Smooth muscle cell (in vitro differentiated cells): Measurements from ENCODE around the gene CD300H. TPM values are rescaled to one million over a fixed set of nuclear protein-coding genes. Genes with fewer than 3 reads are reported as not detected.

Source experiments
- DNase-seq: peaks from one replicate; lab custom pipeline; 2025; ENCODE audit not compliant: unreplicated experiment; lab: John Stamatoyannopoulos, UW
- H2AFZ ChIP-seq: fragments of 200-600 bp; sonication (generic); 2 replicates; pipeline ENCODE4 v1.6.0; 2016; ENCODE audit warnings: antibody characterized with exemption, low read depth, mild to moderate bottlenecking
- H3F3A ChIP-seq: fragments of 200-600 bp; sonication (generic); 2 replicates; pipeline ENCODE4 v1.6.0; 2017; ENCODE audit warnings: antibody characterized with exemption, low read depth
- H3K27ac ChIP-seq: fragments of 200-600 bp; sonication (generic); 2 replicates; pipeline ENCODE4 v1.5.1; 2016; ENCODE audit warnings: low read depth, mild to moderate bottlenecking
- H3K27me3 ChIP-seq: fragments of 200-600 bp; sonication (generic); 2 replicates; pipeline ENCODE4 v1.6.1; 2016; ENCODE audit warnings: low read depth, mild to moderate bottlenecking
- H3K36me3 ChIP-seq: fragments of 200-600 bp; sonication (generic); 2 replicates; pipeline ENCODE4 v1.5.1; 2016; ENCODE audit warnings: low read depth
- H3K4me1 ChIP-seq: fragments of 200-600 bp; sonication (generic); 2 replicates; pipeline ENCODE4 v1.5.1; 2016; ENCODE audit warnings: low read depth
- H3K4me2 ChIP-seq: fragments of 200-600 bp; sonication (generic); 2 replicates; pipeline ENCODE4 v1.6.0; 2016; ENCODE audit warnings: mild to moderate bottlenecking
- H3K4me3 ChIP-seq: fragments of 200-600 bp; sonication (generic); 2 replicates; pipeline ENCODE4 v1.5.1; 2016; ENCODE audit warnings: mild to moderate bottlenecking
- H3K79me2 ChIP-seq: fragments of 200-600 bp; sonication (generic); 2 replicates; pipeline ENCODE4 v1.6.0; 2016; ENCODE audit warnings: low read depth, mild to moderate bottlenecking
- H3K9ac ChIP-seq: fragments of 200-600 bp; sonication (generic); 2 replicates; pipeline ENCODE4 v1.6.0; 2016; ENCODE audit warnings: low read depth
- H3K9me3 ChIP-seq: fragments of 200-600 bp; sonication (generic); replicated peaks from 2 replicates; pipeline ENCODE4 v1.5.1; 2016; ENCODE audit warnings: low read depth
- H4K20me1 ChIP-seq: fragments of 200-600 bp; sonication (generic); 2 replicates; pipeline ENCODE4 v1.6.0; 2016; ENCODE audit warnings: low read depth
- CTCF ChIP-seq: fragments of 200-600 bp; sonication (generic); IDR thresholded peaks from 2 replicates; pipeline ENCODE4 v1.5.1; 2017; ENCODE audit warnings: borderline replicate concordance, mild to moderate bottlenecking, antibody characterized with exemption; ENCODE audit not compliant: insufficient read depth, poor library complexity, severe bottlenecking
- WGBS: methylation state at CpG from one replicate; pipeline ENCODE4 v1.1.7; 2016; ENCODE audit warnings: low lambda C conversion rate; 5-methylcytosine and 5-hydroxymethylcytosine counted together
- polyA plus RNA-seq: library from polyadenylated mRNA; unstranded; fragments of >200 nt; fragmentation: Nextera tagmentation; extraction: Ambion mirVana; gene quantifications from 2 replicates; pipeline ENCODE4 v1.2.1, GENCODE V29; 2016
- total RNA-seq: library from RNA; depleted of rRNA; stranded (reverse); fragments of >200 nt; gene quantifications from 2 replicates; pipeline ENCODE4 v1.2.3, GENCODE V29; 2014

Gene CD300H
- total and polyA plus RNA-seq, 2 experiments from 2014 or later = 0.65 TPM; not detected in 1

DNA sequence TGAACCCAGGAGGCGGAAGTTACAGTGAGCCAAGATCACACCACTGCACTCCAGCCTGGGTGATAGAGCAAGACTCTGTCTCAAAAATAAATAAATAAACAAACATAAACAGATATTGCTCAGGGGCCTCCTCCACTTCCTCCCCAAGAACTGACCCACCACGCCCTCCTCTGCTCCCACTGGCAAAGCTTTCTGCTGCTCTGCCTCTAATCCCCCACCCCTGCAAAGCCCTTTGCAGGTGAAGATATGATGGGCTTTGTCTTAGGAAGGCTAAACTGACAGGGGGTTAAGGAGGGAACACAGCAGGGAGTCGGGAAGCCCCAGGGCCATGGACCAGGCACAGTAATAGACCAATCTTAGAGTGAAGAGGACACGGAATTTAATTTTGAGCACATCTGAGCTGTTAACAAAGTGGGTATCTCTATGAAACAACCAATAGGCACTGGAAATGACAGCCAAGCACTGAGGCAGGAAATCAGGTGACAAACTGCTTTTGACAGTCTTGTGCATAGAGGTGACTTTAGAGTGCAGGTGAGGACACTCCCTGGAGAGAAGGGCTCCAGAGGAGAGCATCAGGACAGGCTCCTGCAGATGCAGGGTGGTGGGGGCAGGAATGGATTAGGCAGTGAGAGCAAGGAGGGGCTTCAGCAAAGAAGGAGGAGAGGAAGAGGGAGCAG, 31.2 kb upstream of the CD300H start:
- no peaks in the 10 kb centered on the region for H3F3A ChIP-seq
- no peaks in the 10 kb centered on the region for H4K20me1 ChIP-seq
- no peak overlapping the region for H3K4me3 ChIP-seq
- H3K36me3 ChIP-seq = no peaks in the 10 kb centered on the region
- no peak overlapping the region for H3K27ac ChIP-seq
- no peaks in the 10 kb centered on the region for H3K9me3 ChIP-seq
- H3K79me2 ChIP-seq = no peaks in the 10 kb centered on the region
- no peak overlapping the region for H3K4me2 ChIP-seq
- H3K4me1 ChIP-seq = no peaks in the 10 kb centered on the region
- DNase-seq = no peak
- H3K9ac ChIP-seq = no peak overlapping the region
- 87% methylated on average over 4 of the region's 4 CpGs for WGBS
- no peak for TF ChIP-seq CTCF
- no peak overlapping the region for H2AFZ ChIP-seq
- no peaks in the 10 kb centered on the region for H3K27me3 ChIP-seq

DNA sequence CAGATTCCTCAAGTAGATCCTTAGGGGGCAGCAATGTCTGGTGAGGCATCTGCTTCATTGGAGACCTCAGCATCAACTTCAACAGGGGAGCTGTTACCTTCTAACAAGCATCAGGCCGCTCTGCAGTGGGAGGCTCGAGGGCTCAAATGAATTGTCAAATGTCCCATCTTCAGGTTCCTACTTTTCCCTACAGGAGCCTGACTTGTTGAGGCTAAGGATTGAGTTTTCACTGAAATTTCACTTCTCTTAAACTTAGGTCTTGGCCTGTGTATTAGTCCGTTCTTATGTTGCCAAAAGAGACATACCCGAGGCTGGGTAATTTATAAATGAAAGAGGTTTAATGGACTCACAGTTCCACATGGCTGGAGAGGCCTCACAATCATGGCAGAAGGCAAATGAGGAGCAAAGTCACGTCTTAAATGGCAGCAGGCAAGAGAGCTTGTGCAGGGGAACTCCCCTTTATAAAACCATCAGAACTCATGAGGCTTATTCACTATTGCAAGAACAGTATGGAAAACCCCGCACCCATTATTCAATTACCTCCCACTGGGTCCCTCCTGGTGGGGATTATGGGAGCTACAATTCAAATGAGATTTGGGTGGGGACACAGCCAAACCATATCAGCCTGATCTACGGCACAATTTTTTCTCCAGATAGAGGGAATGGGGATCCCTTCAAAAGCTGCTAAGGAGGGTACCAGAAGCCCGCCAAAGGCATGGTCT, 29.9 kb upstream of the CD300H start:
- H3K79me2 ChIP-seq = no peaks in the 10 kb centered on the region
- H3K4me1 ChIP-seq = no peaks in the 10 kb centered on the region
- no peaks in the 10 kb centered on the region for H3F3A ChIP-seq
- no peak for TF ChIP-seq CTCF
- no peak for DNase-seq
- no peak overlapping the region for H3K4me3 ChIP-seq
- H3K27ac ChIP-seq = no peak overlapping the region
- H3K9me3 ChIP-seq = no peaks in the 10 kb centered on the region
- no peak overlapping the region for H2AFZ ChIP-seq
- H3K4me2 ChIP-seq = no peak overlapping the region
- no peak overlapping the region for H3K9ac ChIP-seq
- no peaks in the 10 kb centered on the region for H4K20me1 ChIP-seq
- 95% methylated on average over 8 of the region's 8 CpGs for WGBS
- no peaks in the 10 kb centered on the region for H3K27me3 ChIP-seq
- H3K36me3 ChIP-seq = no peaks in the 10 kb centered on the region

GRCh38 chr17:74595037-74595750, 27.9 kb upstream of the CD300H start:
- no peak for TF ChIP-seq CTCF
- 82% methylated on average over 6 of the region's 6 CpGs for WGBS

More at GRCh38 chr17:74595037-74595750, 27.9 kb upstream of the CD300H start:
- Histone ChIP-seq H2AFZ (no peak overlapping the region), H3K36me3 (no peaks in the 10 kb centered on the region), H3K9me3 (no peaks in the 10 kb centered on the region), H3K4me2 (no peak overlapping the region), H3K4me3 (no peak overlapping the region), H3K27me3 (no peaks in the 10 kb centered on the region), H3F3A (no peaks in the 10 kb centered on the region), H3K4me1 (no peaks in the 10 kb centered on the region), H3K27ac (no peak overlapping the region), H3K9ac (no peak overlapping the region), H3K79me2 (no peaks in the 10 kb centered on the region), H4K20me1 (no peaks in the 10 kb centered on the region)
- DNase-seq = no peak
